ENCODE results near the gene FGF12. TPM values are rescaled to one million over a fixed set of nuclear protein-coding genes. Genes with fewer than 3 reads are reported as not detected.

The FGF12 gene
- total and polyA plus RNA-seq, 2 of the 13 experiments (the other 11 are each of a cell fraction or from before 2014, with no cell fraction given) = 0.07 TPM; not detected in 1

DNA sequence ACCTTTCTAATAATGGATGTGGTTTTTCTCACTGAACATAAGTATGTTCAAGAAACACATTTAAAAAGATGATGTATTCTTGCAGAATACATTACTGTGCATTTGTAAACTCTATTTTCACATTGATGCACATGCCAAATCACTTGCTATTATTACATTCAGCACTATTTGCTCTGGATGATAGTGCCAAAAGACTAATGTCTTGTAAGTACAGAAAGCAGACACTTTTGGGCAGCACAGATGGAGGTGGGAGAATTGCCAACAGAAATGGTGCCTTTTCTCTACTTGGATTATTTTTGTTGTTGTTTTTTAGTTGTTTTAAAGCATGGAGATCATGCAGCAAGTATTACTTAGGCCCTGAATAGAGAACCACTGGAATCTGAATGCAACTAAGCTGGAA is 10.2 kb upstream of the FGF12 start:
- FAIRE-seq (no peak), DNase-seq (ENCODE audit: low spot score) (no peak), ATAC-seq (no peak)
- TF ChIP-seq KAT2B (IDR thresholded peaks at IDR 0.05; ENCODE audit: borderline replicate concordance, low read depth, low read length) (no peak), KDM2A (CRISPR knock-in tag; IDR thresholded peaks at IDR 0.05; ENCODE audit: borderline replicate concordance, low read depth) (no peak), WIZ (CRISPR knock-in tag; IDR thresholded peaks at IDR 0.05) (no peak), E2F2 (CRISPR knock-in tag; IDR thresholded peaks at IDR 0.05; ENCODE audit: borderline replicate concordance) (no peak), FOXK2 (IDR thresholded peaks at IDR 0.05) (no peak), ZNF362 (CRISPR knock-in tag; IDR thresholded peaks at IDR 0.05; ENCODE audit: borderline replicate concordance) (no peak), SP5 (CRISPR knock-in tag; IDR thresholded peaks at IDR 0.05; ENCODE audit: borderline replicate concordance, low read depth) (no peak), ZNF430 (CRISPR knock-in tag; IDR thresholded peaks at IDR 0.05) (no peak), LCORL (IDR thresholded peaks at IDR 0.05) (no peak), LCORL (CRISPR knock-in tag; IDR thresholded peaks at IDR 0.05) (no peak)
- TF ChIP-seq, protein P1, sequence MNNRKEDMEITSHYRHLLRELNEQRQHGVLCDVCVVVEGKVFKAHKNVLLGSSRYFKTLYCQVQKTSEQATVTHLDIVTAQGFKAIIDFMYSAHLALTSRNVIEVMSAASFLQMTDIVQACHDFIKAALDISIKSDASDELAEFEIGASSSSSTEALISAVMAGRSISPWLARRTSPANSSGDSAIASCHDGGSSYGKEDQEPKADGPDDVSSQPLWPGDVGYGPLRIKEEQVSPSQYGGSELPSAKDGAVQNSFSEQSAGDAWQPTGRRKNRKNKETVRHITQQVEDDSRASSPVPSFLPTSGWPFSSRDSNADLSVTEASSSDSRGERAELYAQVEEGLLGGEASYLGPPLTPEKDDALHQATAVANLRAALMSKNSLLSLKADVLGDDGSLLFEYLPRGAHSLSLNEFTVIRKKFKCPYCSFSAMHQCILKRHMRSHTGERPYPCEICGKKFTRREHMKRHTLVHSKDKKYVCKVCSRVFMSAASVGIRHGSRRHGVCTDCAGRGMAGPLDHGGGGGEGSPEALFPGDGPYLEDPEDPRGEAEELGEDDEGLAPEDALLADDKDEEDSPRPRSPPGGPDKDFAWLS (CRISPR knock-in tag; IDR thresholded peaks at IDR 0.05; ENCODE audit: borderline replicate concordance) = no peak
- TF ChIP-seq, protein P2, sequence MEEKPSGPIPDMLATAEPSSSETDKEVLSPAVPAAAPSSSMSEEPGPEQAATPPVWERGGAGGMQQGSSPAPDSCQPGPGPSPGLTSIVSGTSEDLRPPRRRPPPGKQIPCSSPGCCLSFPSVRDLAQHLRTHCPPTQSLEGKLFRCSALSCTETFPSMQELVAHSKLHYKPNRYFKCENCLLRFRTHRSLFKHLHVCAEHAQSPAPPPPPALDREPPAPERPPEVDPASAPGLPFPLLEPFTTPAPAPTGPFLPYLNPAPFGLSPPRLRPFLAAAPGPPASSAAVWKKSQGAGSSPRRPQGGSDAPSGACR (CRISPR knock-in tag; IDR thresholded peaks at IDR 0.05) = no peak
- BruUV-seq (replicated peaks) = no TSS peak
- Histone ChIP-seq H3K4me3 (replicated peaks in 1 of 3; ENCODE audit: insufficient read depth in 1 of 3, low read depth in 2 of 3, low read length in 3 of 3) (no peak overlapping the region), H4K20me1 (ENCODE audit: insufficient read depth, low read length) (no peaks in the 10 kb centered on the region), H3K36me3 (replicated peaks in 1 of 2; ENCODE audit: control insufficient read depth in 1 of 2, insufficient read depth in 2 of 2, low read length in 2 of 2) (no peaks in the 10 kb centered on the region), H3K9ac (ENCODE audit: insufficient read depth, low read depth, low read length) (no peak overlapping the region), H3K4me2 (ENCODE audit: low read depth, low read length) (no peak overlapping the region), H2AFZ (ENCODE audit: low read length) (no peak overlapping the region), H3K27me3 (ENCODE audit: control insufficient read depth in 1 of 2, insufficient read depth in 2 of 2, low read length in 2 of 2) (no peaks in the 10 kb centered on the region), H3K79me2 (ENCODE audit: insufficient read depth, low read length) (no peaks in the 10 kb centered on the region), H3K9me3 (ENCODE audit: low read length) (no peaks in the 10 kb centered on the region), H3K4me1 (ENCODE audit: insufficient read depth, low read length) (no peaks in the 10 kb centered on the region), H3K27ac (ENCODE audit: extremely low read length, insufficient read depth, low read length) (no peak overlapping the region)
- intact Hi-C loops (cut with micrococcal nuclease; ENCODE audit: unreplicated experiment) = no loop called here
- POLR2A ChIA-PET = no interaction called here
- CTCF ChIA-PET (ENCODE audit: low intra/inter-chr PET ratio, low total read pairs) = no interaction called here
- in situ Hi-C loops (cut with HindIII; ENCODE audit: extremely low pct_ligation_motif_present, low pct_unique_long_range_greater_than_20kb) = no loop called here

All from HepG2 (cell line).